ENCODE measurements around the gene SLC51B.
A peak's percentile ranks its signal among the peaks of the same experiment; 100 is the strongest.

Gene SLC51B

DNA sequence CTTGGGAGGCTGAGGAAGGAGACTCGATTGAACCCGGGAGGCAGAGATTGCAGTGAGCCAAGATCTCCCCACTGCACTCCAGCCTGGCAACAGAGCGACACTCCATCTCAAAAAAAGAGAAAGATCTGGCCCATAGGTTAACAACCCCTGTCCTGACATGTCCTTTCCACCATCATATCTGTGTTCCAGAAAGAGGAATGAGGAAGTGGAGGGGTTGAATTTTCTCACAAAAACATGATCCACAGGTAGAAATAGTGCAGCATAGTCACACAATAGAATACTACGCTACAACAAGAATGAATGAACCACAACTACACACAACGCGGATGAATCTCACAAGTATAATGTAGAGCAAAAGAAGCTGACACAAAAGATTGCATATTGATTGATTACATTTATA lies 4.7 kb upstream of the SLC51B start:
- DNase-seq (ENCODE audit: low spot score) (no peak), FAIRE-seq (no peak)

DNA sequence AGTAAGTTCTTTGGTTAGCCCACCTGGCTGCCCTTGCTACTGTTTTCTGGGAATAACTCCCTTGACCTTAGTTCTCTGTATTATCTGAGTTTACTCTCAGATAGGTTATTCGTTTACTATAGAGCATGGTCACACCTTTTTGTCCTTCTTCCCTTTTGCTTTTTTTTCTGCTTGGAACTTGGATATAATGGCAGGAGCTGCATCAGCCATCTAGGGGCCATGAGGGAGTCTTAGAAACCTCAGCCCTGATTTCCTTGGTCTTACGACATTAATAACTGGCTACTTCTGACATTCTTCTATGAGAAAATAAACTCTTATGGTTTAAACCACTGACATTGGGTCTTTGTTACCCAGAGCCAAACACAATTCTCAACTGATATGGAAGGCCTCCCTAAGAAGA lies 3.4 kb upstream of the SLC51B start:
- FAIRE-seq (no peak), DNase-seq (ENCODE audit: low spot score) (no peak)

DNA sequence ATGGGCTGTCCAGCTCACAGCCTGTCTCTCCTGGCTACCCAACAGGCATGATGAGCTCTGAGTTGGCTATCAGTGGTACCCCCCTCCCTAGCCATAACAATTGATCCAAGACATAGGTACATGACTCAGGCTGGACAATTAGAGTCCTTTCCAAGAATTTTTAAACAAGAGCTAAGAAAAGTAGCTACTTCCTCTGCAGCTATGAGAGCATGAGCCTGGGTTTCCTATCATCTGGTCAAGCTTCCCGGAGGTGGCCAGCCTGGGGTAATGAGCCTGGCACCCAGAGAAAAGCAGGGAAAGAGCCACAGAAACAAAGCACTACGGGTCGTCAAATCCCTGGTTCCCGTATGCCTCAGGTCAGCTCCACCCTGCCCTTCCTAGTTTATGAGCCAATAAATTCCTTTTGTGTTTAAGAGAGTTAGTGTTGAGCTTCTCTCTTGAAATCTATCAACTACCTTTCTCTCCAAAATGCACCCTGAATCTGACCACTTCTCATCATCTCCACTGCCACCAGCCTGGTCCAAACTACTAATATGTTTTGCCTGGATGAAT lies 2.3 kb upstream of the SLC51B start:
- DNase-seq (ENCODE audit: low spot score) (no peak), FAIRE-seq (no peak)

DNA sequence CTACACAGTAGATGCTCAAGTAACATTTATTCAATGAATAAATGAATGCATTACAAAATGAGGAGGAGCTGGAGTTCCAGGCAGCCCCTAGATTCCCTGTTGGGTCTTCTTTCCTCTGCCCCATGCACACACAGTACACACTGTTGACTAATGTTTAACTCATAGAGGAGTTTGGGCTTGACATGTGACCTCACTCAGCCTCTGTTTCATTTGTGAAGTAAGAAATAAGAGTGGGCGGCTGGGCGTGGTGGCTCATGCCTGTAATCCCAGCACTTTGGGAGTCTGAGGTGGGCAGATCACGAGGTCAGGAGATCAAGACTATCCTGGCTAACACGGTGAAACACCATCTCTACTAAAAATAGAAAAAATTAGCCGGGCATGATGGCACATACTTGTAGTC lies 969 bp upstream of the SLC51B start:
- peak; percentile 55 for DNase-seq (ENCODE audit: low spot score)
- peak; percentile 14 for FAIRE-seq

DNA sequence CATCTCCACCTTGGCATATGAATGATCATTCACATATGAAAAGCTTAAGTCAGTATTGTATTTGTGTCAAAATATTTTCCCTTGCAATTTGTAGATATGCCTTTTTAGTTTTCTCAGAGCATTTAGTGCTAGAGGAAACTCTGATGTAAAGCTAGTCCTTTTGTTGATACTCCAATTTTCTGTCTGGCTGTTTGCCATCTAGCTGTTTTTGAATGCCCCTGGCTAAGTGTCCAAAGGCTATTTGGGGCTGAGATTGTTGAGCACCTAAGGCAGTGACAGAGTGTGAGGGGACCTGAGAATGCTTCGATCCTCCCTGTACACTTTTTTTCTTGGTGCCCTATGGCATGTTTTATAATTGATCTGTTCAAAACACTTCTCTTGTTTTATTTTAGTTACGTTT lies 3.1 kb downstream of the SLC51B start:
- no peak for FAIRE-seq
- no peak for DNase-seq (ENCODE audit: low spot score)

DNA sequence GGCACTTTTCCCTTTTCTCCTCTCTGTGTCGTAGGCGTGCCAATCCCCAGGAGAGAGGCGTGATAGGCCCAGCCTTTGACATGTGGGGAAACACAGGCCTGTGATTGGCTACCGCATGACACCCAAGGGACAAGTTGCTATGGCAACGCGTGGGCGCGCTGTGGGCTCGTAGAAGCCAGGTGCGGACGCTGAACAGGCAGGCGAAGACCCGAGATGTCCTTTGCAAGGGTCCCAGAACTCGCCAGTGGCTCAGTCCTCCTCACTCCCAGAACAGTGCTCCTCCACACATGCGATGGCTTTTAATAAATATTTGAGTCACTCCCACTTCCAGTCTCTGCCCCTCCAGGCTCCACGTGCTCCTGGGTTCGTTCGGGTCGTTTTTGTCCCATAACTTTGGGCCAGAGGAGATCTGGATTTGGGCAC lies 4.2 kb downstream of the SLC51B start:
- no peak for FAIRE-seq
- no peak for DNase-seq (ENCODE audit: low spot score)

DNA sequence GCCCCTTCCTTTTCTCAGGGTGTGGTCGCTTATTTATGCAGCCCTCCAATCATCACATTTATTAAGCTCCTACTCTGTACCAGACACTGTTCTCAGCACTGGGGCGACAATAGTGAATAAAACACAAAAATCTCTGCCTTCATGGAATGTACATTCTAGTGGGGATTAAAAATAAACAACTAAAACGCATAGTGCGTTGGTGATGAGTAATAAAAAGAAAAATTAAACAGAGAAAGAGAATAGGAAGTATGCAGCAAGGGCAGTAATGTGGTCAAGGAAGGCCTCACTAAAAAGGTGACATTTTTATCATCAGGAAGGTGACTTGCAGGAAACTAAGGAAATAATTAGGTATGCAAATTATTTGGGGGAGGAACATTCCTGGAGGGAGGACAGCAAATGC lies 5.1 kb downstream of the SLC51B start:
- no peak for FAIRE-seq

DNA sequence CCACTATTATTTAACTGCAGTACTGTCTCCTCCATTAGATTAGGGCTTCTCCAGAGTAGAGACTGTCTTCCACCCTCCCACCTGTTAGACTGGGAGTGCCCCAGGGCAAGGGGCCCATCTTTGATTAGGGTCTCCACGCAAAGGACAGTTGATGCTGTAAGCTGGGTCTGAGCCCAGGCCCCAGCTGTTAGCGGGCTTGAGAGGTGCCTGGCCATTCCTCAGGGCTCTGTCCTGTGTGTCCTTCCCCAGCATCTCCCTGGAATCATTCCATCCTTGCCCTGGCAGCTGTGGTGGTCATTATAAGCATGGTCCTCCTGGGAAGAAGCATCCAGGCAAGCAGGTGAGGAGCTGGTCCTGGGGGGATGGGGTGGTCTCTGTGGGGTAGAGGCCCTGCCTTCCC lies 6.1 kb downstream of the SLC51B start:
- FAIRE-seq, result no peak
- DNase-seq (ENCODE audit: low spot score), result no peak

More for the DNA sequence above, 5.1 kb downstream of the SLC51B start:
- no peak for DNase-seq (ENCODE audit: low spot score)

DNA sequence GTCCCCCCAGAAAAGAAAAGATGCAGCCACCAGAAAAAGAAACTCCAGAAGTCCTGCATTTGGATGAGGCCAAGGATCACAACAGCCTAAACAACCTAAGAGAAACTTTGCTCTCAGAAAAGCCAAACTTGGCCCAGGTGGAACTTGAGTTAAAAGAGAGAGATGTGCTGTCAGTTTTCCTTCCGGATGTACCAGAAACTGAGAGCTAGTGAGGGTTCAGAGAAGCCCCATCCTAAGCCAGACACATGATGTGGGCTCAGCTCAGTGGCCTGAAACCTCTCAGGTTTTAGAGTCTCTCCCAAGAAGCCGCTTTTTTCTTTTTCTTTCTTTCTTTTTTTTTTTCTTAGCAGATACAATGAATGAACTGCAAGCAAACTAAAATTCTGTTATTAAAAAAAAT lies 7.8 kb downstream of the SLC51B start:
- FAIRE-seq, result no peak
- DNase-seq (ENCODE audit: low spot score), result no peak

DNA sequence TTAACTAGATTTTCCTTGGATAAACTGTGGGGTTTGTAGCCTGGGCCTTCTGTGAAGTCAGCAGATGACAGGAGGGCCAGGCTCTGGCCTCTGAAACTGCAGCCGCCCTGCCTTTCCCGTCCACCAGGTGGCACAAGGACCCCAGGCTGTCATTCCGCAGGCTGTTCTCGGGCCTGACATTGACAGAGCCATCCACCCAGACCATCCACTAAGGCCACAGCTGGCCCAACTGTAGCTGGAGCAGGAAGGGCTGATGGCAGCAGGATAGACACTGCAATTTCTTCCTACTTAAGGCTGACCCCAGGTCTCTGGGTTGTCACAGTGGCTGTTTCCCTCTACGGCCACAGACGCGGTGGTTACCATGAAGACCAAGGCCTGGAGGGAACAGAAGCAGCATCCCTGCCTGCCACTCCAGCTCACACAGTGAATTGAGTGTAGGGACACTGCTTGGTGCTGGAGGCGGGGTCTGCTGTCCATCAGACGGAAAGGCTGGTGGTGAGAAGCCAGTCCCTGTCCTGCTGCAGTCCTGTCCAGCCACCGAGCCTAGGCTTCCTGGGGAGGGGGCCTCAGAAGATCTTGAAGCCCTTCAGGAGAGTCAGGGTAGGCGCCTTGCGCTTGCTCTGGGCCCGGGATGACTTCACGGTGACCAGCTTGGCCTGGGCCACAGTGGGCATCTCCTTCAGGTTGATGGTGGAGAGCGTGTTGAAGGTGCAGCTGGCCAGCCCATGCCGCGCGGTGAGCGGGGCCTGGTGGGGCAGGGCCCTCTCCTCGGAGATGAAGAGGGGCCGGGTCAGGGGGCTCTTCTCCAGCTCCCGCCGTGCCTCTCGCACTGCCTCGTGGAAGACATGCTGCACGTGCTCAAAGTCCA lies 9.4 kb downstream of the SLC51B start:
- FAIRE-seq (no peak), DNase-seq (ENCODE audit: low spot score) (peak; percentile 55)

DNA sequence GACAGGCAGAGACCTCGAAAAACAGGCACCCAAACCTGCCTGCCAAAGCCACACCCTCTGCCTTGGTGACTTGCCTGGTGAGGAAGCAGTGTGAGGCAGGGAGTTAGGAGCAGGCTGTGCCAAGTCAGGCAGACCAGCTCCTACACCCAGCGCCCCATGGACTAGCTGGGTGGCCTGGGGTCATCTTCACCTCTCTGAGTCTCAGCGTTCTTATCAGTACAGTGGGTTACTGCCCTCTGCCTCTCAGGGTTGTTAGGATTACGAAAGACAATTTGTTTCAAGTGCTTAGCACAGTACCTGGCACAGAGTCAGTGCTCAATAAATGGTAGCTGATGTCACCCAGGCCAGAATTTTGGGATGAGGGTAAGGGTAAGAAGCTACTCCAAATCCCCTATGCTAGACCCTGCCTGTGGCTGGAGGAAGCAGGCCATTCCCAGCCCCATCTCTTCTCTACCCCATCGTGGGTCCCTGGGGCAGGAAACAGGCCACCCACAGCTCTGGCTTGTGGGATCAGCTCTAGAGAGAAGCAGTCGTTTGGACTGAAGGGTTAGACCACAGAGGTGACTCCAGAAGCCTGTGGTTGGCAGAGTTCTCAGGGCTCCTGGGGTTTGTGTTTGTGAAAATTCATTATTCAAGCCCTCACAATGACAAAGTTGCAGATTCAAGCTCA lies 10.1 kb downstream of the SLC51B start:
- DNase-seq (ENCODE audit: low spot score) (peak; percentile 71), FAIRE-seq (peak; percentile 89)

DNA sequence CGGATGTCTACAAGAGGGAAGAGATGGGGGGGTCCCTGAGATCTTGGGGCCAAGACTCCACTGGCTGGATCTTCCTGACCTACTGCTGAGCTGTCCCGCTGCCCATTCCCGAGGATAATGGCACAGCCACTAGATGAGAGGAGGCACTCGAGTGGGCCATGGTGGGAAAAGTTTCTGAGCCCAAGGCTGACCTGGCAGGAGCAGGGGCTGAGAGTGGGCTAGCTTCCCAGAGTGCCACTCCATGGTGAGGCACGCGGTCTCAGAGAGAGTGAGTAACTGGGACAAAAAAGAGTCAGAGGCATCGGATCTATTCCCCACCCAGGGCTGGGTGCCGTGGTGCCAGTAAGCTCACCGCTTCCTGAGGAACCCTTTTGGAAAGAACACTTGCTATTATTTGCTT lies 10.9 kb downstream of the SLC51B start:
- FAIRE-seq (no peak), DNase-seq (ENCODE audit: low spot score) (no peak)

DNA sequence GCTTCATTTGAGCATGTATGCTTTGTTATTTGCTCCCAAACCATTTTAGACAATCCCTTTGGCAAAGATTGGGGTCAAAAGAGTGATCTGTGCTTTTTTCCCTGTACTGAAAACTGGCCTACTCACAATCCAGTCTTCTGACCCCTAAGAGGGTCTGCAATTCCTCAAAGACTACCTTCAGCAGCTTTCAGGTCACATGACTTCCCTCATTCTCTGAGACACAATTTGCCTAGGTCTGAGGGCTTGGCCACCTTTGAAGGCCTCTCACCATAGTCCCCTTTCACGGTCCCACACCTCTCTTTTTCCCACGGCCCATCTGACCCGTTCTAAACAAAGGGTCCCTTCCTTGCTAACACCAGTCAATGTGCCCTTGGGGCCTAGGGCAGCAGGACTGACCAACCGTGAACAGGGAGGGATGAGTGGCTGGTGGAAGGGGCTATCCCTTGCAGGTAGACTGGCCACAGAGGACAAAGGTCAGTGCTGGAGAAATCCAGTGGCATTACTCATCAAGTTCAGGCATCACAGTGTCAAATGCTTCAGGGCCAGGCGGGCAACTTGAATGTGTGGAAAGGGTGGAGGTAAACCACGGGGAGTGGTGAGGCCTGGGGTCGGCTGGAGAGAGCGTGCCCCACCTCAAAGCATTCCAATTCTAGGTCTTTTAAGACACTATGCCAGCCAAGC lies 11.8 kb downstream of the SLC51B start:
- FAIRE-seq (peak; percentile 93), DNase-seq (ENCODE audit: low spot score) (peak; percentile 94)

DNA sequence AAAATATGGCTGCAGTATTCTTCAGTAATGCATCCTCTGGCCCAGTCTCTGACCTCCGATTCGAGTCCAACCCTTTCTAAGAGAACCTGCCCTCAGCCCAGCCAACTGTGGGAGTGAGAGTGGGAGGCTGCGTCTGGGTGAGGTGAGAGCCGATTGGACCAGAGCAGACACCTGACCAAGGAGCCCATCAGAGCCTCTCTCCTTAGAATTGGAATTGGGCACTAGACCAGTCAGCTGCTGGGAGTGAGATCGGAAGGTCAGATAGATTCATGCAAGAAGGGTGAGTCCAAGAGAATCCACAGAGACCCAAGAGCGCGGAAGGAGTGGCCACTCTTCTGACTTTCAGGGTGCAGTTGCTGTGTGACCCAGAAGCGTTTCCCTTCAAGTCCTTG lies 12.4 kb downstream of the SLC51B start:
- no peak for DNase-seq (ENCODE audit: low spot score)
- no peak for FAIRE-seq

DNA sequence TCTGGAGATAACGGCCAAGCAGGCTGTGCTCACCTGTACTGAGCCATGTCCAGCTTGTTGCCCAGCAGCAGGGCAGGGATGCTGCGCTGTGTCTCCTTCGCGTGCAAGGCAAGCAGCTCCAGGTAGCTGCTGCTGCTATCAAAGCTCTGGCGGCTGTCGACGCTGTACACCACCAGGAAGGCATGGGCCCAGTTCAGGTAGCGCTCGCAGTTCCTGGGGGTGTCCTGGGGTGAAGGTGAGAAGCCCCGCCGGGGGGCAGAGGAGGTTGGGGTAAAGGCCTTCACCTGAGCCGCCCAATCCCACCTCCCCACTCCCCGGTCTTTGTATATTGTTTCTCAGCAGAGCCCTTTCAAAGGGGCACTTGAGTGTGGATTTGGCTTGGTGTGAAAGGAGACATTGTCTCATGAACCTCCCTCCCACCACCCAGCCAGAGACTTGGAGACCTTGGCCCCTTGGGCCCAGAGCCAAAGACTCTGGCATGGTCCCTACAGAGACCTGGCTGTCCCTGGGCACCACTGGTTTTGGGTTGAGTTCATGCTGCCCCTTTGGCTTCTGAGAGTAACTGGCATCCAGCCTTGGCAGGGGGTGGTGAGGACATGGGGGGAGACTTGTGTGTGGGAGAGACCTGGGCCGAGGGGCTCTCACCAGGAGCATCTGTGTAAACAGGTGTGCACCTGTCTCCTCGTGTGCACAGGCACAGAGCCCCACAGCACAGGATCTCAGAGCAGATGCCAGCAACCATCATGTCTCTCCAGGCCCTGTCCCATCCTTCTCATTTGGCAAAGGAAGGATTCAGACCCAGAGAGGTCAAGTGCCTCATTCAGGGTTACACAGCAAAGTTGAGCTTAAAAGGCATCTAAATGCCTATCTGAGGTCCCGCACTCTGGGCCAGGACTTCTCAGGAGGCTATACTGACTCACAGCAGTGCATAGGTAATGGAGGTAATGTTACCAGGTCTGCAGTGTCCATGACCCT lies 13.5 kb downstream of the SLC51B start:
- FAIRE-seq, result no peak
- no peak for DNase-seq (ENCODE audit: low spot score)

DNA sequence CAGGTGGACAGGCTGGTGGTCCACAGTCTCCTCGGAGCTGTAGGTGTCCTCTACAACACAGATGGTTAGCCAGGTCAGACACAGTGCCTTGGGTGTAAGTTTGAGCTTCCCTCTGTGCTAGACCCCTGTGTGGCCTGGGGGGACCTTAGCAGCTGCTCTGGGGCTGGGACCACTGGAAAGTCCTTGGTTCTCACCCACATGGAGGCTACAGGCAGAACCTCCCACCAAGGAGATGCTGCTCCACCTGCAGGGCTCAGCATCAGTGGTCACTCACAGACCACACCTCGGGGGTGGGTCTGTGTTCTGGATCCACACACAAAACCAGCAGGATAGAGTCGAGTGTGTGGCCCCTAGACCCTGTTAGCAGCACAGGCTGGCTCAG lies 14.2 kb downstream of the SLC51B start:
- no peak for FAIRE-seq

DNA sequence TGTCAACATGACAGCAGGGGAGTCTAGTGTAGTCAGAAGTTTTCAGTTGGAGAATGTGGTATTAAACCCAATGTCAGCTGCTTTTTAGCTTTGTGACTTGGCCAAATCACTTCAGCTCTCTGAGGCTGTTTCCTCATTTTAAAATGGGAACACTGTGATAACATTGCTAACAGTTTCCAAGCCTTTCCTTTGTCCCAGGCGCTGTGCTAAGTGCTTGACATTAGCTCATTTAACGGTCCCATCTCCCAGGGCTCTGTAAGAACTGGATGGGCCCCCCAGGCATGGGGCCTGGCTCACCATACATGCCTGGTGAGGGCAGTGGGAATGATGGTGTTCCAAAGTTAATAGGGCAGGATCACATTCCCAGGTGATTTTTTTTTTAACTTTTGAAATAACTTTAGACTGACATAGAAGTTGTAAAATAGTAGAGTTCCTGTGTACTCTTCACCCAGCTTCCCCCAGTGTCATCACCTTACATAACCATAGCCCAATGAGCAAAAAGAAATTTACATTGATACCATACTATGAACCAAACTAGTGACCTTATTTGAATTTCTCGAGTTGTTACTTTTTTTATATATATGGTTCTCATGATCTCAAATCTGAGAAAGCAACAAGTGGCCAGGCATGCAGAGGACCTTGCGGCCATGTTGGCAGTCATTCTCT lies 14.9 kb downstream of the SLC51B start:
- FAIRE-seq, result no peak
- no peak for DNase-seq (ENCODE audit: low spot score)

More for the DNA sequence above, 14.2 kb downstream of the SLC51B start:
- no peak for DNase-seq (ENCODE audit: low spot score)

DNA sequence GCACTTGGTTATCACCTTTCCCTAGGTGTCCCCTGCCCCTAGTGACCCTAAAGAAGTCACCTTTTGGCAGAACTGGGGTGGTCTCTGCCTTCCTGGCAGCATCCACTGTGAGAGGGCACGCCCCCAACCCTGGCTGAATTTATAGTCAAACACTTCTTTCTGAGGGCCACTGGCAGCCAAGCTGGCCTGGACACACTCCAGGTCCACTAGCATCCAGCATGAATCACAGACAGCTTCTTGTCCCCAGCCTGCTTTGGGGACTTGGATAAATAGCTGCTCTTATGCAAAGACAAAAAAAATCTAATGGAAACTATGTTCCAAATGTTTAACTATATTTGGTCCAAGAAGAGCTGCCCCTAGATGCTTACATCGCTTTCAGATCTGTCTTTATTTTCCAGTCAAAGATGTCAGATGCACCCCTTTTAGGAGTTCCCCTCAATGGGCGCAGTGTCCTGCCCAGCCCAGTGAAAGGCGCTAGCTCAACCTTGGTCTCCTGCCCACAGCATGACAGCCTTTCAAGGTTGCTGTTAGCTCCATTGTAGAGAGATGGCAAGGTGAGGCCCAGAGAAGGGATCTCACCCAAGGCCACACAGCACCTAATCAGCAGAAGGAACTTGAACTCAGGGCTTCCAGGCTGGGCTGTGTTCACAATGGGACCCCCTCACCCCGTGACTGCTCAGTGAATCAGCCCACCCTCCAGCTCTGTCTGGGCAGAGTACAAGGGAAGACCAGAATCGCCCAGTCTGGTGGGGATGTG lies 15.6 kb downstream of the SLC51B start:
- DNase-seq (ENCODE audit: low spot score) (no peak), FAIRE-seq (no peak)

DNA sequence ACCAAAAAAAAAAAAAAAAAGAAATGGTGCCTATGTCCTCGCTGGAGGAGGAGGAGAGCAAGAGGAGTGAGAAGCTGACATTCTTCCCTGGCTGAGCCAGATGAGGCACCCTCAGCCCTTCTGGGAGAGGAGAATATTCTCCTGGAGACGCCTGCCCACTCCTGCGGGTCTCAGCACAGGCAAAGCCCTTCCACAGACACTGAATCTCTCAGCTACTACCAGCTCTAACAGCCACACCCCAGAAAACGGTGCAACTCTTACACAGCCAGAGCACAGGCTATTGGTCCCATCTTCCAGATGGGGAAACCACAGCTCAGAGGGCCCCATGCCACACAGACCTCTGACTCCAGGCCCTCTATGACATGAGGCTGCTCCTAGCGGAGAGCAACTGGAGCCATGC lies 16.9 kb downstream of the SLC51B start:
- DNase-seq (ENCODE audit: low spot score) (no peak), FAIRE-seq (no peak)

DNA sequence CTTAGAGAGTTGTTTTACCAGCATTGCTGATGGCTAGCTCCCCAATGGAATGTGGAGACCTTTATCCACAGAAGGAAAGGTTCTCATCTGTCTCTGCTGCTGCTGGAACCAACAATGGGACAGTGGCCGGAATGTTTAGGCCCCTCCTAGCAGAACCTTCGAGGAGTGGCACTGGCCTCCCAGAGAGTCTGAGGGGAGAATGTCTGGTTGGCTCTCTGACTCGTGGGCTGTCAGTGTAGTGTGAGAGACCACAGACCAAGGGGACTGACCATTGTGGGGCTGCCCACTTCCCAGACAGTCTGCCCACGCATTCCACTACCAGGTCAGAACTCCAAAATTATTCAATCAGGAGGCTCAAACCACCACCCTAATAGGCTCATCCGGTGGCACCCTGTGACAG lies 17.5 kb downstream of the SLC51B start:
- FAIRE-seq, result no peak

More for the DNA sequence above, 17.5 kb downstream of the SLC51B start:
- DNase-seq (ENCODE audit: low spot score), result no peak
